Gastrocnemius medialis (tissue), 4 donors: ENCODE data around the gene MGAT4C.

Experiments used
- POLR2A ChIP-seq, 2 donors: fragments of 450-650 bp; IDR thresholded peaks; one replicate each; pipeline ENCODE4 v1.6.1; 2017; ENCODE audit warnings: antibody characterized with exemption in 2 of 2, mild to moderate bottlenecking in 2 of 2, moderate library complexity in 2 of 2
- TF ChIP-seq, protein P1 (sequence below), 5 experiments: fragments of 450-650 bp in 3 of 5; fragments of 200-600 bp in 2 of 5; sonication (generic) in 2 of 5; IDR thresholded peaks in 4 of 5; conservative IDR thresholded peaks in 1 of 5; 1 replicate in 4 of 5; 2 replicates in 1 of 5; pipeline ENCODE4 v1.5.1; 2016 to 2019; ENCODE audit warnings: antibody characterized with exemption in 5 of 5, mild to moderate bottlenecking in 3 of 5, moderate library complexity in 3 of 5

DNA sequence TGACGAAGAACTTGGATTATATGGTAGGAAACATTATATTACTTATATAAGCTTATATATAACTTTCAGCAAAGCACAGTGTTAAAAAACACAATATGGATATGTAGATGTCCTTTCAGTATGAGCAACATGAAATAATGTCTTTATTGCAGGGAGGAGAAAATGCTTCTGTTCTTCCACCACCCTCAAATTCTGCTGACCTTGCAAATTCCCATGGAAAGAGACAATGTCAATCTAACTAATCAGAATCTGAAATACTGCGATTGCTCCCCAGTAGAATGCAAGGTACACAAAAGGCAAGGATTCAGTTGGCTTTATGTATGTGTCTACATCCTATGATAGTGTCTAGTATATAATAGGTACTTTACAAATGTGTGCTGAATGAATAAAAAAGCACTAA is 26.4 kb downstream of the MGAT4C start:
- TF ChIP-seq, protein P1, sequence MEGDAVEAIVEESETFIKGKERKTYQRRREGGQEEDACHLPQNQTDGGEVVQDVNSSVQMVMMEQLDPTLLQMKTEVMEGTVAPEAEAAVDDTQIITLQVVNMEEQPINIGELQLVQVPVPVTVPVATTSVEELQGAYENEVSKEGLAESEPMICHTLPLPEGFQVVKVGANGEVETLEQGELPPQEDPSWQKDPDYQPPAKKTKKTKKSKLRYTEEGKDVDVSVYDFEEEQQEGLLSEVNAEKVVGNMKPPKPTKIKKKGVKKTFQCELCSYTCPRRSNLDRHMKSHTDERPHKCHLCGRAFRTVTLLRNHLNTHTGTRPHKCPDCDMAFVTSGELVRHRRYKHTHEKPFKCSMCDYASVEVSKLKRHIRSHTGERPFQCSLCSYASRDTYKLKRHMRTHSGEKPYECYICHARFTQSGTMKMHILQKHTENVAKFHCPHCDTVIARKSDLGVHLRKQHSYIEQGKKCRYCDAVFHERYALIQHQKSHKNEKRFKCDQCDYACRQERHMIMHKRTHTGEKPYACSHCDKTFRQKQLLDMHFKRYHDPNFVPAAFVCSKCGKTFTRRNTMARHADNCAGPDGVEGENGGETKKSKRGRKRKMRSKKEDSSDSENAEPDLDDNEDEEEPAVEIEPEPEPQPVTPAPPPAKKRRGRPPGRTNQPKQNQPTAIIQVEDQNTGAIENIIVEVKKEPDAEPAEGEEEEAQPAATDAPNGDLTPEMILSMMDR (IDR thresholded peaks at IDR 0.05 in 4 of 5, conservative IDR thresholded peaks at IDR 0.05 in 1 of 5) = no peak
- TF ChIP-seq POLR2A (IDR thresholded peaks at IDR 0.05) = no peak
